Kasumi-1 (cell line): ENCODE measurements around the gene GPC5.
"Not testable (repeated sequence)": the region's sequence is repeated elsewhere in the genome, so short reads cannot be mapped to it uniquely, and the experiment has no call there.

Source experiments
- DNase-seq, 2 experiments: peaks; one replicate each; lab custom pipeline; 2025; lab: John Stamatoyannopoulos, UW

The GPC5 gene

GRCh38 chr13:91398413-91399188, at the start of gene GPC5:
Gene GPC5, plus strand, starts transcription at chr13:91398621.
- peak; percentile 57 to 61 for DNase-seq

GRCh38 chr13:91348906-91349435, 49.5 kb upstream of the GPC5 start:
- peak; percentile 59 to 80 for DNase-seq

- DNase-seq = no peak
Measured at GRCh38 chr13:91349992-91350911, 48.2 kb upstream of the GPC5 start.

- DNase-seq = no peak
Measured at GRCh38 chr13:91351123-91351522, 47.3 kb upstream of the GPC5 start.

- no peak for DNase-seq
Measured at GRCh38 chr13:91351980-91352379, 46.4 kb upstream of the GPC5 start.

- not testable (repeated sequence) for DNase-seq
Measured at GRCh38 chr13:91352891-91353290, 45.5 kb upstream of the GPC5 start.

GRCh38 chr13:91353494-91353893, 44.9 kb upstream of the GPC5 start:
- no peak for DNase-seq

GRCh38 chr13:91355099-91355825, 43.2 kb upstream of the GPC5 start:
- DNase-seq = no peak

GRCh38 chr13:91355826-91356710, 42.4 kb upstream of the GPC5 start:
- DNase-seq = no peak

- no peak for DNase-seq
Measured at GRCh38 chr13:91356919-91357612, 41.4 kb upstream of the GPC5 start.

GRCh38 chr13:91357613-91358386, 40.6 kb upstream of the GPC5 start:
- DNase-seq = no peak

GRCh38 chr13:91358387-91358782, 40.0 kb upstream of the GPC5 start:
- DNase-seq = peak; percentile 49 to 55

GRCh38 chr13:91359111-91359510, 39.3 kb upstream of the GPC5 start:
- DNase-seq = no peak

- peak in 1 of 2 experiments; percentile 20 for DNase-seq
Measured at GRCh38 chr13:91359631-91360030, 38.8 kb upstream of the GPC5 start.

- DNase-seq = peak in 1 of 2 experiments; percentile 39
Measured at GRCh38 chr13:91360246-91360751, 38.1 kb upstream of the GPC5 start.

GRCh38 chr13:91361755-91362271, 36.6 kb upstream of the GPC5 start:
- DNase-seq = no peak

GRCh38 chr13:91362908-91363307, 35.5 kb upstream of the GPC5 start:
- DNase-seq = no peak

- DNase-seq = no peak
Measured at GRCh38 chr13:91368101-91368500, 30.3 kb upstream of the GPC5 start.
